HL-60 (cell line): Measurements from ENCODE around the gene CEACAM19.

ENCODE experiments used
- CTCF ChIP-seq: IDR thresholded peaks from one replicate; pipeline ENCODE4 v1.5.1; 2011; ENCODE audit warnings: low read length, control low read depth, inconsistent platforms; ENCODE audit not compliant: insufficient read depth
- POLR2AphosphoS5 ChIP-seq: IDR thresholded peaks from 2 replicates; pipeline ENCODE4 v1.6.1; 2012; ENCODE audit warnings: low read depth

GRCh38 chr19:44731622-44732021 lies 60.3 kb downstream of the CEACAM19 start:
- TF ChIP-seq CTCF (no peak), POLR2AphosphoS5 (no peak)
